ENCODE measurements around the gene YEATS2.
"Not testable (repeated sequence)": the region's sequence is repeated elsewhere in the genome, so short reads cannot be mapped to it uniquely, and the experiment has no call there.

Gene YEATS2

DNA sequence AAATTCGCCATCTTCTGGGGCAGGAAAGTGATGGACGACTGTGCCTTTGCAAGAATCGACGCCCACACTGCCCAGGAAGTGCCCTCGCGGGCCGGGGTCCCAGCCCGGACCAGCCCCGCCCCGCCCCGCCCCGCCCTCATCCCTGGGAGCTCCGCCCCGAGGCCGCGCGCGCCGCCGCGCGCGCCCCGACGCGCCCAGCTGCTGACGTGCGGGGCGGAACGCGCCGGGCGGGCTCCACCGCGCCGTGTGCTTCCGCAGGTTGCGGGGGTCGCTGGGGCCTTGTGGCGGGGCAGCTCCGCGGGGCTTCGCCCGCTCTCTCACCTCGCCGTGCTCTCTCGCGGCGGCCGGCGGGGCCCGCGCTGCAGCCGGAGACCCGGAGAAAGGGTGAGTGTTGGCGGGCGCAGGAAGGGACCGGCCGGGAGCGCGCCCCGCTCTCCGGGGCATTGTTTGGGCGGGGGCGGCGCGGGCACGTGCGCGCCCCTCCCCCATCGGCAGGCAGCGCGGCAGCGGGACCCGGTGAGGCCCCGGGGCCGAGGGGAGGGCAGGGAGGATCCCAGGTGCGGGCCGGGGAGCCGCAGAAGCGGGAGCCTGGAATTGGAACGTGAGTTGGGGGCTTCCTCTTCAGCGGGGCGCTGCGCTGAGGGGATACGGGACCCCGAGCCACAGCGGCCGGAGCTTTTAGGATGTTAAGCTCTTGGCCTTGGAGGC is at the start of gene YEATS2:
Gene YEATS2, plus strand, starts transcription at position 188 of the 708 bp plus-strand sequence. CDS start 17,366 bp downstream, outside the sequence.
- in situ Hi-C loops (cut with HindIII; ENCODE audit: low sequenced_read_pairs) = no loop called here

DNA sequence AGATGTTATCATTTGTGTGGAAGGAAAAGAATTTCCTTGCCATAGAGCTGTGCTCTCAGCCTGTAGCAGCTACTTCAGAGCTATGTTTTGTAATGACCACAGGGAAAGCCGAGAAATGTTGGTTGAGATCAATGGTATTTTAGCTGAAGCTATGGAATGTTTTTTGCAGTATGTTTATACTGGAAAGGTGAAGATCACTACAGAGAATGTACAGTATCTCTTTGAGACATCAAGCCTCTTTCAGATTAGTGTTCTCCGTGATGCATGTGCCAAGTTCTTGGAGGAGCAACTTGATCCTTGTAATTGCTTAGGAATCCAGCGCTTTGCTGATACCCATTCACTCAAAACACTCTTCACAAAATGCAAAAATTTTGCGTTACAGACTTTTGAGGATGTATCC is 47.0 kb upstream of the YEATS2 start:
- in situ Hi-C loops (cut with HindIII; ENCODE audit: low sequenced_read_pairs) = no loop called here

DNA sequence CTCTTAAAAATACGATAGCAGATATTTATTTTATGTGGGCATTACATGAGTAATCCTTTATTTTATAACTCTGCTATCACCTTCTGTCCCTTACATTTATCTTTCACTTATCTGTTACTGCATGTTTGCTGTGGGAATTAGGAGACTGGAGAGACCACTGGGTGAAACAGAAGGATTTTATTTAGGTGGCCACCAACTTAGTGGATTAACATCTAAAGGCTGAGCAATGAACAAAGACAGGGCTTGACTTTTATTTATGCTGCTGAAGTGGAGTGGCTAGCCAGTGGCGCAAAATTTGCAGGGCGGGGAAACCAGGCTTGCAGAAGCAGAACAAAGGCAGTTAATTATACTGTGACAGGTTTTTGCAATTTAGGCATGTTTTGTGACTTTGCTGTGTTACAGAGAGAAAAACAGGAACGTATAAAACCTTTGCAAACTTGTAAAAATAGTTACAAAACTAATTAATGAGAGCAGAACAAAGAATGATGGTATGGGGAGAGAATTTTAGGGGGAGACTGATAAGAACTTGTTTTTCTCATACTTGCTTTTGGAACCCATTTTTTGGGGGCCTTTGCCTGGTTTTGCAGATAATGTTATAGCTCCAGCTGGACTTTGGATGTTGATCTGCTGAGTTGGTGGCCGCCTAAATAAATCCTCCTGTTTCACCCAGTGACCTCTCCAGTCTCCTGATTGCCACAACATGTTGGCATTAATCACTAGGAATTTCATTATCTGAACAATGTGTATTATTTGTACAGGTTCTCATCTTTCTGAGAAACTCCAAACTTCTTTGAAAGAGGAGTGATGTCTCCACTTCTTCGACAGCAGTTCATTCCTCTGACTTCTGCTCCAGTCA is 44.2 kb upstream of the YEATS2 start:
- in situ Hi-C loops (cut with HindIII; ENCODE audit: low sequenced_read_pairs) = no loop called here

DNA sequence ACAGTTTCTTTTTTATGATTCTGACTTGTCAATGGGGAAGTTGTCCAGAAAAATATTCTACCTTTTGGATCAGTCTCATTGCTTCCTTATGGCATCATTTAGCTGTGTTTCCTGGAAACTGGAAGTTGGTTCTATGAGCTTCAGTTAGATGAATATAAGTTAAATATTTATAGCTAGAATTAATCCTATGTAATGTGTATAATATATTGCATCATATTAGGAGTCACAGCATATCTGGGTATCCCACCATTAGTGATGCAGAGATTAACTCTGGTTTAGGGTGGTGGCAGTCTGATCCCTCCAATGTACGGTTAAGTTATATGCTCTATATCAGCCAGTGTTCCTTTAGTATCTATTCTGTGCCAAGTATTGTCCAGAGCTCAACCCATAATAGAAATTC is 42.9 kb upstream of the YEATS2 start:
- in situ Hi-C loops (cut with HindIII; ENCODE audit: low sequenced_read_pairs) = no loop called here

DNA sequence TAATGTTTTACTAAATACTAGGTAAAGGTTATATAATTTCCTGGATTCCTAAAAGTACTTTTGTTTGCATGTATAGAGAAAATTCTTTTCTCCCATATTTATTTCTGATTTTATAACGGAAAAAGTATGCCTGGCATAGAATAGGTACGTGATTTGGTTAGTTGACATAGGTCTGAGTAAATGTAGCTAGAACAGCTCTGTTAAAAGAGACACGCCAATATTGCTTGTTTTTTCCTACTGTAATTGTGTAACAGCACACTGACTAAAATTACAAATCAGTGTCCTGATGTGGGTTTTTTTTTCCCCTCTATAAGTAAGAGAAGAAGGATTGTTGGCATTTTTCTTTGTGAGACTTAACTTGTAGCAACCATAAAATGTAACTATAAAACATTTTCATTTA is 35.5 kb upstream of the YEATS2 start:
- in situ Hi-C loops (cut with HindIII; ENCODE audit: low sequenced_read_pairs) = no loop called here

DNA sequence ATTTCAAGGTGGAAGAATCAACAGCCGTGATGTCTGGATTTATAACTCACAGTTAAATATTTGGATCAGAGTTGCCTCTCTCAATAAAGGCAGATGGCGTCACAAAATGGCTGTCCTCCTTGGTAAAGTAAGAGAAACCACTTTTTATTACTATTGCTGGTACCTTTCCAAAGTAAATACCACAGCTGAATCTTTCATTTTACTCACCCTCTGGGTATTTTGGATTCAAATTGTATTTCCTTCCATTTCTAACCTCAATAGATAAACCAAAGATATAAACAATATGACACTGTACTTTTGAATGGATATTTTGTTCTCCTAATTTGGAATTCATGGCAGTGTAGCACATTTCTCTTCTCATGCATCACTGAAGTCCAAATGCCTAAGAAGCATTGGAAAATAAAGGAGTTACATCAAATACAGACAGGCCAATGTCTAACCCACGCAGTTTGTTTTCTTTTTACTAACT is 32.6 kb upstream of the YEATS2 start:
- in situ Hi-C loops (cut with HindIII; ENCODE audit: low sequenced_read_pairs) = no loop called here

DNA sequence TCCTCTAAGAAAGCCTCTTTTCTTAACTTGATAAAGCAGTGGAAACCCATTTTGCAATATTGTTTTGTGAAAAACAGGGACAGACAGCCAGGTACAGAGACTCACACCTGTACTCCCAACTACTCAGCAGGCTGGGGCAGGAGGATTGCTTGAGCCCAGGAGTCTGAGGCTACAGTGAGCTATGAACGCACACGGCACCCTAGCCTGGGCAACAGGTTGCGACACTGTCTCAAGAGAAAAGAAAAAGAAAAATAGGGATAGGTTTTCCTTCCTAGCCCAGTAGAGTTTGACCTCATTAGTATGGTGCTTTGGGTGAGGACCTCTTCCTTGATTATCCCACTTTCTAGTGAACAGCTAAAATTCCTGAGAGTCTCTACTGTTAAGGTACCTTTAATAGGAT is 17.5 kb upstream of the YEATS2 start:
- in situ Hi-C loops (cut with HindIII; ENCODE audit: low sequenced_read_pairs) = no loop called here

DNA sequence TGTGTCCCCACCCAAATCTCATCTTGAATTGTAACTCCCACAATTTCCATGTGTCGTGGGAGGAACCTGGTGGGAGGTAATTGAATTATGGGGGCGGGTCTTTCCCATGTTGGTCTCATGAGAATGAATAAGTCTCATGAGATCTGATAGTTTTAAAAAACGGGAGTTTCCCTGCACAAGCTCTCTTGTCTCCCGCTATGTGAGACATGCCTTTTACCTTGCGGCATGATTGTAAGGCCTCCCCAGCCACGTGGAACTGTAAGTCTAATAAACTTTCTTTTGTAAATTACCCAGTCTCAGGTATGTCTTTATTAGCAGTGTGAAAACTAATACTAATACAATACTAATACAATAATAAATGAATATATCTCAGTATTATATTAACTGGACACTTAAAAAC is 9.9 kb upstream of the YEATS2 start:
- in situ Hi-C loops (cut with HindIII; ENCODE audit: low sequenced_read_pairs) = no loop called here

DNA sequence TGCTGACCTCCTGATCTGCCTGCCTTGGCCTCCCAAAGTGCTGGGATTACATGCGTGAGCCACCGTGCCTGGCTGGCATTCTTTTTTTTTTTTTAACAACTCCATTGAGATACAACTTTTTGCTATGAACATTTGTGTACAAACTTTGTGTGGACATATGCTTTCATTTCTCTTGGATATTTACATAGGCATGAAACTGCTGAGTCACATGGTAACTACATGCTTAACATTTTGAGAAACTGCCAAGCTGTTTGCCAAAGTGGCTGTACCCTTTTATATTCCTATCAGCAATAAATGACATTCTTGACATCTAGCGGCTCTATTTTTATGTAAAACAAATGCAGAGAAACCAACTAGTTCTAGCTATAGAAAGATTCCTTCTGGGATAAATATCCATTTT is 8.7 kb upstream of the YEATS2 start:
- in situ Hi-C loops (cut with HindIII; ENCODE audit: low sequenced_read_pairs) = no loop called here

DNA sequence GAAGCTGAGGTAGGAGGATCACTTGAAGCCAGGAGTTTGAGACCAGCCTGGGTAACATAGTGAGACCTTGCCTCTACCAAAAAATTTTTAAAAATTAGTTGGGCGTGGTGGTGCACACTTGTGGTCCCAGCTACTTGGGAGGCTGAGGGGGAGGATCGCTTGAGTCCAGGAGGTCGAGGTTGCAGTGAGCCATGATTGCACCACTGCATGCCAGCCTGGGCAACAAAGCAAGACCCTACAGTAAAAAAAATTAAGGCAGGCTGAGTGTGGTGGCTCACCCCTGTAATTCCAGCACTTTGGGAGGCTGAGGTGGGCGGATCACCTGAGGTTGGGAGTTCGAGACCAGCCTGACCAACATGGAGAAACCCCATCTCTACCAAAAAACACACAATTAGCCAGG is 8.0 kb upstream of the YEATS2 start:
- in situ Hi-C loops (cut with HindIII; ENCODE audit: low sequenced_read_pairs) = not testable (repeated sequence)

DNA sequence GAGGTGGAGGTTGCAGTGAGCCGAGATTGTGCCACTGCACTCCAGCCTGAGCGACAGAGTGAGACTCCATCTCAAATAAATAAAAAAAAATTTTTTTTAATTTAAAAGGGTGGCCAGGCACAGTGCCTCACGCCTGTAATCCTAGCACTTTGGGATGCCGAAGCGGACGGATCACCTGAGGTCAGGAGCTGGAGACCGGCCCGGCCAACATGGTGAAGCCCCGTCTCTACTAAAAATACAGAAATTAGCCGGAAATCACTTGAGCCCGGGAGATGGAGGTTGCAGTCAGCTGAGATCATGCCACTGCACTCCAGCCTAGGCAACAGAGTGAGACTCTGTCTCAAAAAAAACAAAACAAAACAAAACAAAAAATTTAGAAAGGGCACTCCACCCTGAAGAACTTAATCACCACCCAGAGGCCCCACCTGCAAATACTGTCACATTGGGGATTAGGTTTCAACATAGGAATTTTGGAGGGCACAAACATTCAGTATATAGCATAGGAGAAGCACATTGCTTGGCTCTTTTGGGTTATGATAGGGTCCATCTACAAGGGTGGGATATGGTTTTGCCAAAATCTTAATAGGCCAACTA is 7.1 kb upstream of the YEATS2 start:
- in situ Hi-C loops (cut with HindIII; ENCODE audit: low sequenced_read_pairs) = no loop called here

DNA sequence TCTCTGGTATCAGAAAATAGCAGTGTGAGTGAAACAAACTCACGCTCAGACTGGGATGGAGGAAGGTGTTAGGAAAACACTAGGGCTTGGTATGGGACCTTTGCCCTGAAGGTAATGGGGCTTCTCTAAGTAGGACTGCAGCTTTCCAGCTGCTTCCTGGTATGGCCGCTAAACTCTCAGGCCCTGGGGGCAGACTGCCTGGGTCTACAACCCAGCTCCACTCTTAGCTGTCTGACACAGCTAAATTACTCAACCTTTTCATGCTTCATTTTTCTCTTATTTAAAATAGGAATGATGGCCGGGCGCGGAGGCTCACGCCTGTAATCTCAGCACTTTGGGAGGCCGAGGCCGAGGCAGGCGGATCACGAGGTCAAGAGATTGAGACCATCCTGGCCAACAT is 5.2 kb upstream of the YEATS2 start:
- in situ Hi-C loops (cut with HindIII; ENCODE audit: low sequenced_read_pairs) = no loop called here

DNA sequence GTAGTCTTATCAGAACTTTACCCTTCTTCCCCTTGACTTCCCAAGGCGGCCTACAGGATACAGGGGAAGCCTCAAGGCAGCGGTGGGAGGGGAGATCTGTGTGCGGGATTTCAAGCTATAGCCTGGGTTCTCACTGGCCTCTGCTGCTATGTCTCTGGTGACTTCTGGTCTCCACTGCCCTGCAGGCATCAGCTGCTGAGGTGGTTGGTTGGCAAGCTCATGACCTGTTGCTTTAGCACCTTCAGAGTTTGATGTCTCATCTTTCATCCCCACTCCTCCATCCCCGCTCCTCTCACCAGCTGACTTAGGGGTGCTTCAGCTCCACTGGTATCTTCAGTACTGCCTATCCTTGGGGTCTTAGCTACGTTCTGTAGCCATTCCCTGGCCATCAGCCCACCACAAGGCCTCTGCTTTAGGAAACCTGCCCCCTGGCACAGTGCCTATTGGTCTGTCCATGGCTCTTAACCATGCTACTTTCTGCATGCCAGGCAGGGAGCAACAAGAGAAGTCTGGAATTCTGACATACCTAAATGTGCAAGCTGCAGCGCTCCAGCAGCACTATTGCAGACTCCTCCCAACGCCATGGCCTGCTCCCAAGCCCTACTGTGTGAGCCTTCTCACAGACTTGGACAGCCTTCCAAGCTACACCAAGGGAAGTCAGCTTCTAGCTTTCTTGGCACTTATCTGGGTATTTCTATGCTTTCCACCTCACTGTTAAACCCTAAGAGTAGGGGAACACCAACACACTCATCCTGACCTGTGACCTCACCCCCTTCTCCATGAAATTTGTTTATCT is 1.8 kb upstream of the YEATS2 start:
- in situ Hi-C loops (cut with HindIII; ENCODE audit: low sequenced_read_pairs) = no loop called here

DNA sequence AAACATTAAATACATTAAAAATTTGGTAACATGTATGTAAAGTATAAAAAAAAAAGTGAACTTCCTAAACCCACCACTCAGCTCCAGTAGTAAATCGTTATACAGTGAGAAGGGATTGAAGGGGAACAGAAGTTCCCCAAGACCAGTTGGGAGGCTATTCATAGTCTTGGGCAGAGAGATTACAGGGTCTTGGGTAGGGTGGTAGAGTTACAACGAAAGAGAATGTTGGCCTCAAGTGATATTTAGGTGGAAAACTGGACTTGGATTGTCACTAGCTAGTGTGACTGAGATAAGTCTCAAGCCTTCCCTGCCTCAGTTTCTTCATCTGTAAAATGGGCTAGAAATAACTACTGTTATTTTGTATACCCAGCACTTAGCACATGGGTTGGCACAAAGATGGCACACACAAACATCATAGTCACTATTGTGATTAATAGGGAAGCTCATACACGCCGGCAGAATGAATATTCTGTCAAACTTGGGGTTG is 431 bp upstream of the YEATS2 start:
- in situ Hi-C loops (cut with HindIII; ENCODE audit: low sequenced_read_pairs) = no loop called here

DNA sequence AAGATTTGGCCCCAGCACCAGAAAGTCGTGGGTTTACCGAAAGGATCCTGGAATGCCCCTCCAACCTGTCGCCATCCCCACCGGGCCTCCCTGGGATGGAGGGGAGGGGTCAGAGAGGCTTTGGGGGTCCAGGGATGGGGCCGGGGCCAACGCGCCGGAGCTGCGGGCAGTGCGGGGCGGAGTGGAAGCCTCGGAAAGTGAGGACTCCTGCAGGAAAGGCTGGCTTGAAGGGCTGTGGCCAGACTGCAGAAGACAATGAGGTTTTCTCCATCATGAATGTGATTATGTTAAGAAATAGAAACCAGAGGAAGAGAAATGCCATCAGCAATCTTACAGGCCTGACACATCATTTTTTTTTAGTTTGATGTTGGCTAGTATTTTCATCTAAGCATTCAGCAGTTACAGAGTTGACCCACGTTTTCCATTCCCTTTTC is 738 bp downstream of the YEATS2 start:
- in situ Hi-C loops (cut with HindIII; ENCODE audit: low sequenced_read_pairs) = no loop called here

DNA sequence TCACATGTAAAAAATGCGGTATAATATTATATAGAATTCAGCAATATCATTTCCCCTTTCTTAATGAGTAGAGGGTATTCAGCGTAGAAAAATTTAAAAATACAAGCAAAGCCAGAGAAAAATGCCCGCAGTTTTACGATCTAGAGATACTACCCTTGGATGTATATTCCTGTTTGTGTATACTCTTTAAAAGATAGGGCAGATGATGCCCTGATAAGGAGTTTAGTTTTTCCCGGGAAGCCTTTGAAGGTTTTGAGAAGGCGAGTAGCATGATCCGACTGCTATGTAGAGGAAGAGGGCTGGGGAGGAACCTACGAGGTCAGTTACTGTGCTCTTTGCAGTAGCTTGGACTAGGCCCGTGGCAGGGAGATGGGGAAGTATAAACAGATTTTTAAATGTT is 1.2 kb downstream of the YEATS2 start:
- in situ Hi-C loops (cut with HindIII; ENCODE audit: low sequenced_read_pairs) = no loop called here

DNA sequence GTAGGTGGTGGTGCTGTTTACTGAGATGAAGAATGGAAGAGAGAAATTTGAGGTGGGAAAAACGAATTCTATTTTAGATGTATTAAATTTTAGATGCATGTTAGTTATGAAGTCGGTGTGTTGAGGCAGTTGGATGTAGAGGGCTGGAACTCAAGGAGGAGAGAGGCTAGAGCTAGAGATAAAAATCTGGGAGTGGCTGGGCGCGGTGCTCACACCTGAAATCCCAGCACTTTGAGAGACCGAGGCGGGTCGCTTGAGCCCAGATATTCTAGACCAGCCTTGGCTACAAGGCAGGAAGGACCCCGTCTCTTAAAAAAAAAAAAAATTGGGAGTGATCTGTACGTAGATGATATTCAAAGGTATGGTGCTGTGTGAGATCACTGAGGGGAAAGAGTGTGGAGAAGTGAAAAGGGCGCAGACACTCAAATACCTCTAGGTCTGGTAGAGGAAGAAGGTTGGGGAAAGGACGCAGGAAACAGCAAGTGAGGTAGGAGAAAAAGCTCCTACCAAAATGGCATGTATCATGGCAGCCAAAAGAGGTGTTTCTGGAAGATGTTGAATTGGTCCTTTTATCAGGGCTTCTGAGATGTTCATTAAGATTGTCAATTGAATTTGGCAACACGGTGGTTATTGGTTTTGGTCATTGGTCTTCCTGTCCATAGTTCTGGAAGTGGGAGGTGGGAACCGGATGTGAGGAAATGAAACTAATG is 1.8 kb downstream of the YEATS2 start:
- in situ Hi-C loops (cut with HindIII; ENCODE audit: low sequenced_read_pairs) = no loop called here

DNA sequence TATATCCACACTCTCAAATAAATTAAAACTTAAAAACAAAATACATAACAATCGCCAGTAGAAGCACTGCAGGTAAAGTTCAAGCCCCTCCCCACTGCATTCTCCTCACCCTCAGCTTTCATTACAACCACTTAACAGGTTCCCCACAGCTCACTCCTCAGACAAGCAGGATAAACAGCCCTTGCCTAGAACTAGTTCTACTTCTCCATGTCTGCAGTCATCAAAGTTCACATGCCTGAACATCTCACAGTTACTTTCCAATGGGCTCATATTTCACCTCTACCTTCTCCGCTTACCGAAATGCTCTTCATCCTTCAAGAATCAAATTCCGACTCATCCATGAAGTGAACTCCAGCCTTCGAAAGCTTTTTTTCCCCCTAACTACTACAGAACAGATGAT is 4.1 kb downstream of the YEATS2 start:
- in situ Hi-C loops (cut with HindIII; ENCODE audit: low sequenced_read_pairs) = no loop called here

DNA sequence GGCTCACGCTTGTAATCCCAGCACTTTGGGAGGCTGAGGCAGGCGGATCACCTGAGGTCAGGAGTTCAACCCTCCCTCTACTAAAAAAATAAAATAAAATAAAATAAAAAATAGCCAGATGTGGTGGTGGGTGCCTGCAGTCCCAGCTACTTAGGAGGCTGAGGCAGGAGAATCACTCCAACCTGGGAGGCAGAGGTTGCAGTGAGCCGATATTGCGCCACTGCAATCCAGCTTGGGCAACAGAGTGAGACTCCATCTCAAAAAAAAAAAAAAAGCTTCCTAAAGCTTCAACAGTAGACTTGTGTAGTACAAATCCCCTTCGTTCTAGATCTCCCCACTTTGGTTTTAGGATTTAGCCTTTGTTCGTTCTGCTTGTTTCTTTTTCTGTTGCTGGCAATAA is 6.3 kb downstream of the YEATS2 start:
- in situ Hi-C loops (cut with HindIII; ENCODE audit: low sequenced_read_pairs) = not testable (repeated sequence)

DNA sequence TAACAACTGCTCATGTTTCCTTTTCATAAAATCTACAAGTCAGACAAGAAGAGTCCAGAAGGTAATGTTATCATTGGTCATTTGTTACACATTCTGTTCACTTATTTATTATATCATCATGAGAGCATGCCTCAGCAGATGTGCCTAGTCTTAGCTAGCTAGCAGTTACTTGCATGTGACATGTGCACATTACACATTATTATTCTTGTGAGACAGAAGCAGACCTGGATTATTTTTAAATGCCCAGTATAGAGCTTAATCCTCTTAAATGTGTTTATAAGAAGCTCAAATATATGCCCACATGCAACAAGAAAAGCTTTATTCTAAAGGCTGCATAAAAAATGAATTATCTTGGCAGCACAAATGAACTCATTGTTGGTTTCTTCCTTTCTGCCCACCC is 12.6 kb downstream of the YEATS2 start:
- in situ Hi-C loops (cut with HindIII; ENCODE audit: low sequenced_read_pairs) = loop anchor here (5.0 kb wide), 1 partner anchor 68 kb away; no protein-coding TSS in a partner anchor
